NB4 (cell line): ENCODE results near the gene RWDD3.

ENCODE experiments used
- POLR2A ChIP-seq: IDR thresholded peaks from 2 replicates; pipeline ENCODE4 v1.6.1; 2011; ENCODE audit warnings: mild to moderate bottlenecking; ENCODE audit not compliant: insufficient read length; ENCODE audit errors: extremely low read depth
- TF ChIP-seq, protein P1 (sequence below): IDR thresholded peaks from one replicate; pipeline ENCODE4 v1.5.1; 2012; ENCODE audit warnings: low read depth, low read length
- TF ChIP-seq, protein P2 (sequence below): IDR thresholded peaks from 2 replicates; pipeline ENCODE4 v1.6.1; 2011; ENCODE audit warnings: low read depth, low read length

DNA sequence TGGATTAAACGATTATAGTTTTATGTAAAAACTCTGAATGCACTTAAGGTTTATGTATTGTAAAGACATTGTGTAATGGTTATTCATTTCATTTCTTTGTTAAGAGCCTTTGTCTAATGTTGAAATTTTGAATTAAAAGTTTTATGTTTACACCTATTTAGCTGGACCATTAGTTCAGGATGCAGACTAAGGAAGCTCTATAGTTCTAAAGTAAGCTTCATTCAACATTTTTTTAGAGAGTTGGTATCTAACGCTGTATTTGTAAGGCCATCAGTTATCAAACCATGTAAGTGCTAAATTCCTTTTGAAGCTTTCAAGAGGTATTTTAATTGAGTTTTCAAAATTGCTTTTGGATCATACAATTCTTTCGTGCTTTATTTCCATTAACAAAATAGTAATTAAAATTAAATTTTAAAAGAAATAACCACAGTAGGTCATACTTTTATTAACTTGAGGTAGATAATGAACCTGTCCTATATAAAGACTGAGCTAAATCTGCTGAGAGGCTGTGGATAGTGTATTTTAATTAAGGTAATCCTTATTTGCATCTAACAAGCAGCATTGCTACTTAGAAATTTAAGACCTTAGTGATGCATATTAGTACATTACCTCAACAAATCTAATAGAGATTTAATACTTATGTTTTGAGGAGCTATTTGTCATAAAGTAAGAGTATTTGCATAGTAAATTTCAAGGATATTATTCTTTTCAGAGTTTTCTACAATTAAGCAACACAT is 47.9 kb downstream of the RWDD3 start:
- TF ChIP-seq, protein P1, sequence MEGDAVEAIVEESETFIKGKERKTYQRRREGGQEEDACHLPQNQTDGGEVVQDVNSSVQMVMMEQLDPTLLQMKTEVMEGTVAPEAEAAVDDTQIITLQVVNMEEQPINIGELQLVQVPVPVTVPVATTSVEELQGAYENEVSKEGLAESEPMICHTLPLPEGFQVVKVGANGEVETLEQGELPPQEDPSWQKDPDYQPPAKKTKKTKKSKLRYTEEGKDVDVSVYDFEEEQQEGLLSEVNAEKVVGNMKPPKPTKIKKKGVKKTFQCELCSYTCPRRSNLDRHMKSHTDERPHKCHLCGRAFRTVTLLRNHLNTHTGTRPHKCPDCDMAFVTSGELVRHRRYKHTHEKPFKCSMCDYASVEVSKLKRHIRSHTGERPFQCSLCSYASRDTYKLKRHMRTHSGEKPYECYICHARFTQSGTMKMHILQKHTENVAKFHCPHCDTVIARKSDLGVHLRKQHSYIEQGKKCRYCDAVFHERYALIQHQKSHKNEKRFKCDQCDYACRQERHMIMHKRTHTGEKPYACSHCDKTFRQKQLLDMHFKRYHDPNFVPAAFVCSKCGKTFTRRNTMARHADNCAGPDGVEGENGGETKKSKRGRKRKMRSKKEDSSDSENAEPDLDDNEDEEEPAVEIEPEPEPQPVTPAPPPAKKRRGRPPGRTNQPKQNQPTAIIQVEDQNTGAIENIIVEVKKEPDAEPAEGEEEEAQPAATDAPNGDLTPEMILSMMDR = no peak
- TF ChIP-seq, protein P2, sequence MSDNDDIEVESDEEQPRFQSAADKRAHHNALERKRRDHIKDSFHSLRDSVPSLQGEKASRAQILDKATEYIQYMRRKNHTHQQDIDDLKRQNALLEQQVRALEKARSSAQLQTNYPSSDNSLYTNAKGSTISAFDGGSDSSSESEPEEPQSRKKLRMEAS = no peak
- no peak for TF ChIP-seq POLR2A
